Adrenal gland (tissue), 12 donors: ENCODE results near the gene UVRAG. TPM values are rescaled to one million over a fixed set of nuclear protein-coding genes. Genes with fewer than 3 reads are reported as not detected.
A peak's percentile ranks its signal among the peaks of the same experiment; 100 is the strongest.
"Not testable (repeated sequence)": the region's sequence is repeated elsewhere in the genome, so short reads cannot be mapped to it uniquely, and the experiment has no call there.

Experiments
- DNase-seq, 7 donors: peaks; one replicate each; pipeline ENCODE4 v3.0.0-alpha.2; 2019 to 2020
- H3K27ac ChIP-seq, 5 donors: fragments of 200-600 bp; sonication (generic) in 4 of 5; 1 replicate in 3 of 5; 2 replicates in 2 of 5; pipeline versions ENCODE4 v1.5.1 to v1.8.0; 2016 to 2020; ENCODE audit warnings: mild to moderate bottlenecking in 1 of 5
- H3K27me3 ChIP-seq: fragments of 200-600 bp; 2 replicates; pipeline ENCODE4 v1.8.0; 2021
- H3K36me3 ChIP-seq, 2 donors: fragments of 200-600 bp; replicated peaks in 1 of 2; 1 replicate in 1 of 2; 2 replicates in 1 of 2; pipeline versions ENCODE4 v1.5.1 to v1.8.0; 2018 to 2022
- H3K4me1 ChIP-seq, 2 donors: fragments of 200-600 bp; replicated peaks in 1 of 2; 1 replicate in 1 of 2; 2 replicates in 1 of 2; pipeline versions ENCODE4 v1.5.1 to v1.8.0; 2018 to 2021
- H3K4me3 ChIP-seq, 4 donors: fragments of 200-600 bp; sonication (generic) in 3 of 4; one replicate each; pipeline ENCODE4 v1.5.1; 2016 to 2018
- H3K9me3 ChIP-seq, 3 donors: fragments of 200-600 bp; sonication (generic) in 1 of 3; replicated peaks in 1 of 3; 1 replicate in 2 of 3; 2 replicates in 1 of 3; pipeline versions ENCODE4 v1.5.1 to v1.8.0; 2016 to 2021
- POLR2A ChIP-seq, 2 donors: fragments of 450-650 bp; IDR thresholded peaks; one replicate each; pipeline ENCODE4 v1.6.1; 2017; ENCODE audit warnings: antibody characterized with exemption in 2 of 2, mild to moderate bottlenecking in 2 of 2, moderate library complexity in 1 of 2
- WGBS, 4 donors: extraction: QIAGEN DNeasy Blood & Tissue Kit in 2 of 4; methylation state at CpG; one replicate each; pipeline versions ENCODE4 v1.1.5 to v1.1.7; 2013 to 2017; 5-methylcytosine and 5-hydroxymethylcytosine counted together
- intact Hi-C, 2 donors: fragments of 100-400 bp; cut with DNase I; formaldehyde crosslinking; loops; one replicate each; pipeline versions ENCODE4 v1.14.1 to v1.15.0; 2022 to 2023
- polyA plus RNA-seq, 3 donors: library from polyadenylated mRNA; stranded (reverse); fragments of 200-250 nt in 2 of 3; fragments of 350-450 nt in 1 of 3; fragmentation: Illumina TruSeq in 1 of 3; extraction: RNeasy Lipid Tissue Mini Kit (QIAGEN cat#74804) in 1 of 3; gene quantifications; one replicate each; pipeline ENCODE4 v1.2.3, GENCODE V29; 2013 to 2014
- total RNA-seq, 9 donors: library from RNA; depleted of rRNA in 4 of 9; stranded (reverse); fragments of >200 nt in 4 of 9; fragments of 120-200 nt in 1 of 9; fragmentation: NEBNext Ultra II Directional in 1 of 9; extraction: Animal tissue kit (Norgen Biotek cat#: 25700) in 1 of 9; gene quantifications; one replicate each; pipeline versions ENCODE4 v1.1.0 to v1.2.4, GENCODE V29; 2013 to 2023
- TF ChIP-seq, protein P1 (sequence below), 6 experiments: fragments of 450-650 bp in 4 of 6; fragments of 200-600 bp in 2 of 6; sonication (generic) in 1 of 6; IDR thresholded peaks; 1 replicate in 5 of 6; 2 replicates in 1 of 6; pipeline versions ENCODE4 v1.5.1 to v1.8.0; 2016 to 2021; ENCODE audit warnings: antibody characterized with exemption in 6 of 6, mild to moderate bottlenecking in 2 of 6, moderate library complexity in 1 of 6
- donor health status: healthy with polysubstance abuse.
- donor health status: Bipolar disorder and iron deficiency.
- donor health status: DM: yes; HTN: yes; CAD: no.
- donor health status: DM: no; HTN: no; CAD: no.
- donor health status: DM: no; HTN: no; CAD: no.
- donor health status: DM: yes; HTN: yes; CAD: no.

Gene UVRAG
- total and polyA plus RNA-seq, 12 donors = 10.9 to 61.4 (median 28.5) TPM

DNA sequence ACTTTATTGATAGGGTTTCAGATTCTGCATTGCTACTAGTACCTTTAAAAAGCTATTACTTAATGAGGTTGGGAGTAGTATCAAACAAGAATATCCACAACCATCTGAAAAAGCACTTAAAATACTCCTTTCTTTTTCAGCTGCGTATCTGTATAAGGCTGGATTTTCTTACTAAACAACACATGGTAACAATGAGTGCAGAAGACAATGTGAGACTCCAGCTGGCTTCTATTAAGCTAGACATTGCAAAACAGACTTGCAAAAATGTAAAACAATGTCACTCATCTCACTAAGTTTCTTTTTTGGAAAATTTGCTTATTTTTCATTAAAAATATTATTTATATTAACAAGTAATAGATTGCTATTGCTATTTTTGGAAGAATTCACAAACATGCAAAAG lies 258.7 kb downstream of the UVRAG start:
- no peak overlapping the region for H3K27ac ChIP-seq
- intact Hi-C loops = loop anchor here in 1 of 2 donors (10.0 kb wide), 1 partner anchor 61 kb away; no protein-coding TSS in a partner anchor
- no peaks in the 10 kb centered on the region for H3K9me3 ChIP-seq
- H3K4me3 ChIP-seq = no peak overlapping the region
- H3K36me3 ChIP-seq = no peaks in the 10 kb centered on the region
- peaks cover 4 to 30% of the 10 kb centered on the region in 2 donors for H3K4me1 ChIP-seq
- H3K27me3 ChIP-seq = no peaks in the 10 kb centered on the region
- TF ChIP-seq POLR2A (IDR thresholded peaks at IDR 0.05) = no peak
- TF ChIP-seq, protein P1, sequence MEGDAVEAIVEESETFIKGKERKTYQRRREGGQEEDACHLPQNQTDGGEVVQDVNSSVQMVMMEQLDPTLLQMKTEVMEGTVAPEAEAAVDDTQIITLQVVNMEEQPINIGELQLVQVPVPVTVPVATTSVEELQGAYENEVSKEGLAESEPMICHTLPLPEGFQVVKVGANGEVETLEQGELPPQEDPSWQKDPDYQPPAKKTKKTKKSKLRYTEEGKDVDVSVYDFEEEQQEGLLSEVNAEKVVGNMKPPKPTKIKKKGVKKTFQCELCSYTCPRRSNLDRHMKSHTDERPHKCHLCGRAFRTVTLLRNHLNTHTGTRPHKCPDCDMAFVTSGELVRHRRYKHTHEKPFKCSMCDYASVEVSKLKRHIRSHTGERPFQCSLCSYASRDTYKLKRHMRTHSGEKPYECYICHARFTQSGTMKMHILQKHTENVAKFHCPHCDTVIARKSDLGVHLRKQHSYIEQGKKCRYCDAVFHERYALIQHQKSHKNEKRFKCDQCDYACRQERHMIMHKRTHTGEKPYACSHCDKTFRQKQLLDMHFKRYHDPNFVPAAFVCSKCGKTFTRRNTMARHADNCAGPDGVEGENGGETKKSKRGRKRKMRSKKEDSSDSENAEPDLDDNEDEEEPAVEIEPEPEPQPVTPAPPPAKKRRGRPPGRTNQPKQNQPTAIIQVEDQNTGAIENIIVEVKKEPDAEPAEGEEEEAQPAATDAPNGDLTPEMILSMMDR (IDR thresholded peaks at IDR 0.05) = no peak
- WGBS, 4 donors = 58 to 91% (median 78%) methylated on average over 1 of the region's 1 CpG
- DNase-seq = no peak

DNA sequence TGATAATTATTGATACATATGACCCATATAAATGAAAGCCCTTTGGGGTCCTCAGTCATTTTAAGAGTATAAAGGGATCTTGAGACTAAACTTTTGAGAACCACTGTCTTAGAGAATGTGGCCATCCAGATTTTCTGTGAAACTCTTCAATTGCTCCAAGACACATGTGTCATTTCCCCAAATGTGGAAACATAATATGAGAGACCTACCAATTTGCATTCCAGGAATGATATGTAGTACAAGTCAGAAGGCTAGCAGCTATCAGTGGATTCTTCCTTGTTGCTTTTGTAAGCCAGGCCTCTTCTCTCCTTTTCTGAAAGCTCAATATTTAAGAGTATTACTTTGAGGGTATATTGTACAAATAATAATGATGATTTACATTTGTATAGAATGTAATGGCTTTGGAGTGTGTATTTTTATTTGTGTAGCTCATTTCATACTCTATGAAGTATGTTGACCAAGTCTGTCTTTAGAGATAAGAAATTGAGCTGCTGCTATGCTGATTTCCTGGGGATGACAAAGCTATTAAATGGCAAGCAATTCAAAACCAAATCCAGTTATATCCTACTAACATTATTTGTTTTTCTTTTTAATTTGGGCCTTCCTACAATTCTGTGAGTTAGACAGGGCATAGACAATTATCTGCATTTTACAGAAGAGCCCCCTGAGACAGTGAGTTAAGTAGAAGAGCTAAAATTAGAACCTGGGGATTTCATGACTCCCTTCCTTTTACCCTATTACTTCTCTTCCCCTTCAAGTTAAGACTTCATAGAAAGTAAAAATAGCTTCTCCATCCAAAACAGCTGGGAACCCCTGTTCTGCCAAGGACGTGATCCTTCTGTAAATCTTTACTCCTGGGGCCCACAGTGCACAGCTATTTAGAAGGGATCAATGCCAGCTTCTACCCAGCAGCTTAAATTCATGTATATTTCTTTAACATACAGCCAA lies 259.4 kb downstream of the UVRAG start:
- peaks cover 4 to 30% of the 10 kb centered on the region in 2 donors for H3K4me1 ChIP-seq
- intact Hi-C loops = loop anchor here in 1 of 2 donors (10.0 kb wide), 1 partner anchor 60 kb away; no protein-coding TSS in a partner anchor
- no peak for DNase-seq
- 44 to 60% (median 50%) methylated on average over 1 of the region's 1 CpG for WGBS, 4 donors
- no peak for TF ChIP-seq POLR2A (IDR thresholded peaks at IDR 0.05)
- TF ChIP-seq, protein P1 (IDR thresholded peaks at IDR 0.05) = no peak
- H3K4me3 ChIP-seq = no peak overlapping the region
- no peaks in the 10 kb centered on the region for H3K36me3 ChIP-seq
- H3K27ac ChIP-seq = peak overlapping the region in 3 of 5 donors; percentile 0 to 20 (median 15)
- H3K9me3 ChIP-seq = no peaks in the 10 kb centered on the region
- H3K27me3 ChIP-seq = no peaks in the 10 kb centered on the region

DNA sequence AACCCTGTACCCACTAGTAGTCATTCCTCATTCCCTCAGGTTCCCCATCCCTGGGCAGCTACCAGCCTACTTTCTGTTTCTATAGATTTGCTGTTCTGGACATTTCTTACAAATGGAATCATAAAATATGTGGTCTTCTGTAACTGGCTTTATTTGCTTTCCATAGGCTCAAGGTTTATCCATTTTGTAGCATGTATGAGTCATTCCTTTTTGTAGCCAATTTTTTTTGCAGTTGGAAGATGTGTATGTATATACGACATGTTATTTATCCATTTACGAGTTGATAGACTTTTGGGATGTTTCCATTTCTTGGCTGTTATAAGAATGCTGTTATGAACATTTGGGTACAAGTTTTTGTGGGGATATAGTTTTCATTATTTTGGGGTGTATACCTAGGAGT lies 260.7 kb downstream of the UVRAG start:
- Histone ChIP-seq H3K36me3 (no peaks in the 10 kb centered on the region), H3K27me3 (no peaks in the 10 kb centered on the region), H3K4me3 (no peak overlapping the region), H3K4me1 (peaks cover 4 to 30% of the 10 kb centered on the region in 2 donors), H3K27ac (no peak overlapping the region), H3K9me3 (no peaks in the 10 kb centered on the region)
- WGBS, 4 donors = 94 to 99% (median 97%) methylated on average over 2 of the region's 2 CpGs
- DNase-seq = no peak
- TF ChIP-seq, protein P1 (IDR thresholded peaks at IDR 0.05) = no peak
- no peak for TF ChIP-seq POLR2A (IDR thresholded peaks at IDR 0.05)
- intact Hi-C loops = loop anchor here in 1 of 2 donors (10.0 kb wide), 1 partner anchor 59 kb away; no protein-coding TSS in a partner anchor

DNA sequence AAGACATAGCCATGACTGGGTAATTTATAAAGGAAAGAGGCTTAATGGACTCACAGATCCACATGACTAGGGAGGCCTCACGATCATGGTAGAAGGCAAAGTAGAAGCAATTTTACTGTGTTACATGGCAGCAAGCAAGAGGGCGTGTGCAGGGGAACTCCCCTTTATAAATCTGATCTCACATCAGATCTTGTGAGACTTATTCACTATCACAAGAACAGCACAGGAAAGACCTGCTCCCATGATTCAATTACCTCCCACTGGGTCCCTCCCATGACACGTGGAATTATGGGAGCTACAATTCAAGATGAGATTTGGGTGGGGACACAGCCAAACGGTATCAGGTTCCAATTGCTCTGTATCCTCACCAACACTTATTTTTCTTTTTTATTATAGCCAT lies 261.2 kb downstream of the UVRAG start:
- not testable (repeated sequence) for DNase-seq, H3K9me3 ChIP-seq, H3K4me3 ChIP-seq, H3K36me3 ChIP-seq, H3K27me3 ChIP-seq, H3K27ac ChIP-seq
- 95 to 99% (median 96%) methylated on average over 4 of the region's 4 CpGs for WGBS, 4 donors
- intact Hi-C loops = loop anchor here in 1 of 2 donors (10.0 kb wide), 1 partner anchor 59 kb away; no protein-coding TSS in a partner anchor
- H3K4me1 ChIP-seq = peaks cover 4 to 30% of the 10 kb centered on the region in 2 donors
